ENCODE results near the gene TSPO2.

The TSPO2 gene

GRCh38 chr6:41079080-41079479 is 36.8 kb downstream of the TSPO2 start:
- TF ChIP-seq, protein P1, sequence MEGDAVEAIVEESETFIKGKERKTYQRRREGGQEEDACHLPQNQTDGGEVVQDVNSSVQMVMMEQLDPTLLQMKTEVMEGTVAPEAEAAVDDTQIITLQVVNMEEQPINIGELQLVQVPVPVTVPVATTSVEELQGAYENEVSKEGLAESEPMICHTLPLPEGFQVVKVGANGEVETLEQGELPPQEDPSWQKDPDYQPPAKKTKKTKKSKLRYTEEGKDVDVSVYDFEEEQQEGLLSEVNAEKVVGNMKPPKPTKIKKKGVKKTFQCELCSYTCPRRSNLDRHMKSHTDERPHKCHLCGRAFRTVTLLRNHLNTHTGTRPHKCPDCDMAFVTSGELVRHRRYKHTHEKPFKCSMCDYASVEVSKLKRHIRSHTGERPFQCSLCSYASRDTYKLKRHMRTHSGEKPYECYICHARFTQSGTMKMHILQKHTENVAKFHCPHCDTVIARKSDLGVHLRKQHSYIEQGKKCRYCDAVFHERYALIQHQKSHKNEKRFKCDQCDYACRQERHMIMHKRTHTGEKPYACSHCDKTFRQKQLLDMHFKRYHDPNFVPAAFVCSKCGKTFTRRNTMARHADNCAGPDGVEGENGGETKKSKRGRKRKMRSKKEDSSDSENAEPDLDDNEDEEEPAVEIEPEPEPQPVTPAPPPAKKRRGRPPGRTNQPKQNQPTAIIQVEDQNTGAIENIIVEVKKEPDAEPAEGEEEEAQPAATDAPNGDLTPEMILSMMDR (IDR thresholded peaks at IDR 0.05; ENCODE audit: low read depth, low read length): no peak

GRCh38 chr6:41080621-41081020 is 38.4 kb downstream of the TSPO2 start:
- TF ChIP-seq, protein P1 (IDR thresholded peaks at IDR 0.05; ENCODE audit: low read depth, low read length): no peak

More at GRCh38 chr6:41079080-41079479, 36.8 kb downstream of the TSPO2 start:
- no peak for DNase-seq (ENCODE audit: extremely low read depth, low read depth)

GRCh38 chr6:41083072-41083471 is 40.8 kb downstream of the TSPO2 start:
- TF ChIP-seq, protein P1 (IDR thresholded peaks at IDR 0.05; ENCODE audit: low read depth, low read length): no peak
- no peak for DNase-seq (ENCODE audit: extremely low read depth, low read depth)

More at GRCh38 chr6:41080621-41081020, 38.4 kb downstream of the TSPO2 start:
- no peak for DNase-seq (ENCODE audit: extremely low read depth, low read depth)

GRCh38 chr6:41085182-41085581 is 42.9 kb downstream of the TSPO2 start:
- DNase-seq (ENCODE audit: extremely low read depth, low read depth): no peak
- TF ChIP-seq, protein P1 (IDR thresholded peaks at IDR 0.05; ENCODE audit: low read depth, low read length): no peak

DNA sequence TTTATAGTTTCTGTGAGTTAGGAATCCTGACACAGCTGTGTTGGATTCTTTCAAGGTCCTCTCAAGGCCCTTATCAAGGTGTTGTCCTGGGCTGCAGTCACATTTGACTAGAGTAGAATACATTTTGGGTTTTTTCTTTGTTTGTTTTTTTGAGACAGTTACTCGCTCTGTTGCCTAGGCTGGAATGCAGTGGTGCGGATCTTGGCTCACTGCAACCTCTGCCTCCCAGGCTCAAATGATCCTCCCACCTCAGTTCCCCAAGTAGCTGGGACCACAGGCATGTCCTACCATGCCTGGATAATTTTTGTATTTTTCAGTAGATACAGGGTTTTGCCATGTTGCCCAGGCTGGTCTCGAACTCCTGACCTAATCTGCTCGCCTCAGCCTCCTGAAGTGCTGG is 46.2 kb downstream of the TSPO2 start:
- TF ChIP-seq, protein P1 (IDR thresholded peaks at IDR 0.05; ENCODE audit: low read depth, low read length): no peak
- DNase-seq (ENCODE audit: extremely low read depth, low read depth): no peak

GRCh38 chr6:41090841-41091761 is 48.8 kb downstream of the TSPO2 start:
- no peak for DNase-seq (ENCODE audit: extremely low read depth, low read depth)
- TF ChIP-seq, protein P1 (IDR thresholded peaks at IDR 0.05; ENCODE audit: low read depth, low read length): no peak

DNA sequence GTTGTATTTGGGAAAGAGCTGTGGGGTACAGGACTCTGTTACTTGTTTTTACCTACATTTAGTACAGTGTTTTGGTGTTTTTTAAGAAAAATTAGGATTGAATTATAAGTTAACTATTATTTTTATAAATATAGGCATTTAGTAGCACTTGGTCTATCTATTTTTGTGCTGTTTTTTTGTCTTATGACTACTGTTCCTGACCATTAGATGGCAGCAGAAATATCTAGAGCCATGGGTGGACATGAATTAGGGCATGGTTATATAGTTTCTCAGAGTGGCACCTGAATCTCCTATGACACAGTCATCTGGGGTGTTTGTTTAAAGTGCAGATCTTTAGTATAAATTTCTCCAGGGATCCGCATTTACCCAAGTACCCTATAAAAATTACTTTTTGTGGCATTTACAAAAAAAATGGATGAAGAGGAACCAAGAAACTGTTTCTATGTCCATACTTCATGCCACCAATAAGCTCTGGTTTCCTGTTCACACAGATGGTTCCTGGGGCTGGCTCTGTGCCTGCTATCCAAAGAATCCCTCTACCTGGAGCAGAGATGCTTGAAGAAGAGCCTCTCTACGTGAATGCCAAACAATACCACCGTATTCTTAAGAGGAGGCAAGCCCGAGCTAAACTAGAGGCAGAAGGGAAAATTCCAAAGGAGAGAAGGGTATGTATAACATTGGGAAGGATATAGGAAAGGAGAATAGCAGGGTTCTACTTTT is 50.3 kb downstream of the TSPO2 start:
- DNase-seq (ENCODE audit: extremely low read depth, low read depth): no peak

More for the DNA sequence above, 50.3 kb downstream of the TSPO2 start:
- TF ChIP-seq, protein P1 (IDR thresholded peaks at IDR 0.05; ENCODE audit: low read depth, low read length): peak; percentile 25
